Activated CD4-positive, CD25-positive, alpha-beta regulatory T cell treated with anti-CD3 and anti-CD28 coated beads, Interleukin-2, amount 50 U/mL, for 72 hours (primary cell): Measurements from ENCODE around the gene CCT3.
A peak's percentile ranks its signal among the peaks of the same experiment; 100 is the strongest.
"Not testable (repeated sequence)": the region's sequence is repeated elsewhere in the genome, so short reads cannot be mapped to it uniquely, and the experiment has no call there.

ENCODE experiments used
- DNase-seq: peaks from one replicate; pipeline ENCODE4 v3.0.0; 2021

The CCT3 gene

GRCh38 chr1:156368157-156368658 lies 30.1 kb upstream of the CCT3 start:
- DNase-seq, result no peak

GRCh38 chr1:156367383-156368156 lies 29.5 kb upstream of the CCT3 start:
- DNase-seq, result no peak

- no peak for DNase-seq
Measured at GRCh38 chr1:156366378-156367166, 28.5 kb upstream of the CCT3 start.

- DNase-seq, result no peak
Measured at GRCh38 chr1:156365754-156366153, 27.7 kb upstream of the CCT3 start.

- no peak for DNase-seq
Measured at GRCh38 chr1:156360534-156360933, 22.4 kb upstream of the CCT3 start.

- DNase-seq, result no peak
Measured at GRCh38 chr1:156359973-156360372, 21.9 kb upstream of the CCT3 start.

- DNase-seq, result no peak
Measured at GRCh38 chr1:156359249-156359648, 21.2 kb upstream of the CCT3 start.

GRCh38 chr1:156358641-156359040 lies 20.5 kb upstream of the CCT3 start:
- DNase-seq, result no peak

- DNase-seq, result no peak
Measured at GRCh38 chr1:156357977-156358376, 19.9 kb upstream of the CCT3 start.

- DNase-seq, result peak; percentile 55
Measured at GRCh38 chr1:156356875-156357534, 18.9 kb upstream of the CCT3 start.

- no peak for DNase-seq
Measured at GRCh38 chr1:156356262-156356874, 18.3 kb upstream of the CCT3 start.

GRCh38 chr1:156352481-156352880 lies 14.4 kb upstream of the CCT3 start:
- DNase-seq, result not testable (repeated sequence)

GRCh38 chr1:156347331-156347730 lies 9.2 kb upstream of the CCT3 start:
- no peak for DNase-seq

- no peak for DNase-seq
Measured at GRCh38 chr1:156346636-156347035, 8.5 kb upstream of the CCT3 start.

- not testable (repeated sequence) for DNase-seq
Measured at GRCh38 chr1:156346035-156346434, 7.9 kb upstream of the CCT3 start.

GRCh38 chr1:156344409-156344808 lies 6.3 kb upstream of the CCT3 start:
- no peak for DNase-seq

GRCh38 chr1:156342166-156342955 lies 4.3 kb upstream of the CCT3 start:
- no peak for DNase-seq

- DNase-seq, result no peak
Measured at GRCh38 chr1:156337888-156338179, 258 bp downstream of the CCT3 start.

GRCh38 chr1:156337052-156337887 lies 822 bp downstream of the CCT3 start:
- DNase-seq, result no peak

GRCh38 chr1:156336242-156336641 lies 1.9 kb downstream of the CCT3 start:
- DNase-seq, result no peak

GRCh38 chr1:156323179-156323578 lies 14.9 kb downstream of the CCT3 start:
- not testable (repeated sequence) for DNase-seq
